HepG2 (cell line): ENCODE measurements around the gene SLC26A2. TPM values are rescaled to one million over a fixed set of nuclear protein-coding genes. Genes with fewer than 3 reads are reported as not detected.

Experiments used
- ATAC-seq: fragments of 200-7000 bp; cut with Tn5 transposase; 3 replicates; pipeline ENCODE4 v1.9.1; 2020; ENCODE audit warnings: mild to moderate bottlenecking, moderate library complexity
- BruUV-seq: library from RNA; stranded (reverse); fragments of 400-500 nt; replicated peaks from 2 replicates; lab custom pipeline; 2021; lab: Mats Ljungman, UMichigan
- CTCF ChIA-PET: fragments of 300-600 bp; formaldehyde crosslinking; extraction: SDS; loops from one replicate; lab custom pipeline; 2021; ENCODE audit warnings: low total read pairs, inconsistent platforms, low intra/inter-chr PET ratio; lab: Yijun Ruan, JAX
- POLR2A ChIA-PET: fragments of 350-600 bp; sonication (Branson Sonifier 250); formaldehyde crosslinking; loops from one replicate; lab custom pipeline; 2020; ENCODE audit warnings: antibody characterized with exemption, inconsistent platforms; lab: Yijun Ruan, JAX
- DNase-seq: peaks from one replicate; pipeline ENCODE4 v3.0.0-alpha.2; 2015; ENCODE audit warnings: low spot score
- FAIRE-seq: peaks from 3 replicates; lab custom pipeline; 2011; peaks lifted over from hg19 to GRCh38; lab: Jason Lieb, UNC
- H2AFZ ChIP-seq: one replicate; pipeline ENCODE4 v1.6.1; 2011; ENCODE audit warnings: low read length, inconsistent platforms
- H3K27ac ChIP-seq: fragments of 300-600 bp; 3 replicates; pipeline ENCODE4 v1.8.0; 2011; ENCODE audit warnings: mixed run types, mild to moderate bottlenecking, mixed read lengths, low read length, inconsistent platforms; ENCODE audit not compliant: insufficient read depth; ENCODE audit errors: extremely low read length
- H3K27me3 ChIP-seq, 2 experiments: fragments of 200-600 bp in 1 of 2; 2 replicates in 1 of 2; 3 replicates in 1 of 2; pipeline versions ENCODE4 v1.6.0 to v1.8.0; 2011; ENCODE audit warnings: low read length in 2 of 2, mild to moderate bottlenecking in 2 of 2, moderate library complexity in 2 of 2, inconsistent platforms in 1 of 2; ENCODE audit not compliant: insufficient read depth in 2 of 2, control insufficient read depth in 1 of 2
- H3K36me3 ChIP-seq, 2 experiments: fragments of 200-600 bp in 1 of 2; replicated peaks in 1 of 2; 2 replicates in 1 of 2; 3 replicates in 1 of 2; pipeline versions ENCODE4 v1.5.1 to v1.8.0; 2011; ENCODE audit warnings: low read length in 2 of 2, inconsistent platforms in 1 of 2; ENCODE audit not compliant: insufficient read depth in 2 of 2, control insufficient read depth in 1 of 2
- H3K4me1 ChIP-seq: 2 replicates; pipeline ENCODE4 v1.5.1; 2012; ENCODE audit warnings: low read length, inconsistent platforms; ENCODE audit not compliant: insufficient read depth
- H3K4me2 ChIP-seq: 2 replicates; pipeline ENCODE4 v1.6.0; 2011; ENCODE audit warnings: low read depth, low read length, inconsistent platforms
- H3K4me3 ChIP-seq, 3 experiments: fragments of 200-600 bp in 1 of 3; sonication (generic), shearing (Covaris generic) in 1 of 3; replicated peaks in 1 of 3; 2 replicates each; pipeline ENCODE4 v1.5.1; 2011 to 2016; ENCODE audit warnings: low read length in 3 of 3, inconsistent platforms in 2 of 3, low read depth in 2 of 3, mild to moderate bottlenecking in 2 of 3, control low read depth in 1 of 3, mixed read lengths in 1 of 3; ENCODE audit not compliant: insufficient read depth in 1 of 3
- H3K79me2 ChIP-seq: one replicate; pipeline ENCODE4 v1.6.1; 2011; ENCODE audit warnings: low read length, inconsistent platforms; ENCODE audit not compliant: insufficient read depth
- H3K9ac ChIP-seq: 2 replicates; pipeline ENCODE4 v1.6.0; 2011; ENCODE audit warnings: mild to moderate bottlenecking, low read depth, low read length, inconsistent platforms; ENCODE audit not compliant: insufficient read depth
- H3K9me3 ChIP-seq: 2 replicates; pipeline ENCODE4 v1.5.1; 2012; ENCODE audit warnings: mild to moderate bottlenecking, low read length
- H4K20me1 ChIP-seq: 2 replicates; pipeline ENCODE4 v1.6.0; 2011; ENCODE audit warnings: inconsistent platforms, mild to moderate bottlenecking, low read length, moderate library complexity; ENCODE audit not compliant: insufficient read depth
- ATF6 ChIP-seq: sonication (generic); formaldehyde crosslinking; conservative IDR thresholded peaks from 2 replicates; pipeline ENCODE4 v1.4.0; 2020; ENCODE audit warnings: missing genetic modification reagents
- KDM3A ChIP-seq: IDR thresholded peaks from 2 replicates; pipeline ENCODE4 v1.6.1; 2018; ENCODE audit warnings: low read depth, missing compliant biosample characterization
- MED13 ChIP-seq: sonication (generic); formaldehyde crosslinking; IDR thresholded peaks from 2 replicates; pipeline ENCODE4 v1.5.0; 2020; ENCODE audit warnings: missing genetic modification reagents
- REXO4 ChIP-seq: sonication (generic); formaldehyde crosslinking; IDR thresholded peaks from 2 replicates; pipeline ENCODE4 v1.8.0; 2022; ENCODE audit warnings: missing genetic modification reagents, mild to moderate bottlenecking, borderline replicate concordance
- SAP130 ChIP-seq: IDR thresholded peaks from 2 replicates; pipeline ENCODE4 v1.6.1; 2016; ENCODE audit warnings: low read depth
- ZBTB49 ChIP-seq: sonication (generic); formaldehyde crosslinking; IDR thresholded peaks from 2 replicates; pipeline ENCODE4 v1.4.0; 2020; ENCODE audit warnings: missing genetic modification reagents, borderline replicate concordance
- ZMYM4 ChIP-seq: sonication (generic); formaldehyde crosslinking; IDR thresholded peaks from 2 replicates; pipeline ENCODE4 v1.8.1; 2023; ENCODE audit warnings: mild to moderate bottlenecking, missing genetic modification reagents
- ZNF225 ChIP-seq: sonication (generic); formaldehyde crosslinking; IDR thresholded peaks from 2 replicates; pipeline ENCODE4 v1.4.0; 2020; ENCODE audit warnings: mild to moderate bottlenecking, missing genetic modification reagents
- ZNF326 ChIP-seq: sonication (generic); formaldehyde crosslinking; IDR thresholded peaks from 2 replicates; pipeline ENCODE4 v1.4.0; 2020; ENCODE audit warnings: missing genetic modification reagents, borderline replicate concordance
- ZNF382 ChIP-seq: sonication (generic); formaldehyde crosslinking; IDR thresholded peaks from 2 replicates; pipeline ENCODE4 v1.5.0; 2020; ENCODE audit warnings: missing genetic modification reagents, mild to moderate bottlenecking, borderline replicate concordance
- ZNF552 ChIP-seq: sonication (generic); formaldehyde crosslinking; IDR thresholded peaks from 2 replicates; pipeline ENCODE4 v1.9.0; 2022; ENCODE audit warnings: missing genetic modification reagents, mild to moderate bottlenecking, borderline replicate concordance
- WGBS: methylation state at CpG from one replicate; pipeline ENCODE4 v1.1.6; 2017; ENCODE audit warnings: low lambda C conversion rate; 5-methylcytosine and 5-hydroxymethylcytosine counted together
- in situ Hi-C: cut with HindIII; loops from 2 replicates; pipeline ENCODE4 v1.10.0; 2017; ENCODE audit warnings: low pct_unique_long_range_greater_than_20kb; ENCODE audit not compliant: extremely low pct_ligation_motif_present
- intact Hi-C: fragments of 100-400 bp; cut with micrococcal nuclease; formaldehyde crosslinking; loops from one replicate; pipeline ENCODE4 v1.10.0; 2022; ENCODE audit not compliant: unreplicated experiment
- polyA plus RNA-seq, 8 experiments: library from polyadenylated mRNA; depleted of rRNA in 3 of 8; stranded (reverse) in 7 of 8; unstranded in 1 of 8; fragments of >200 nt; fragmentation: Illumina TruSeq in 4 of 8; extraction: Trizol in 4 of 8; gene quantifications; 2 replicates each; pipeline versions ENCODE4 v1.2.1 to v1.2.3, GENCODE V29; 2011 to 2016; ENCODE audit warnings: low read depth in 4 of 8, missing spikeins in 1 of 8, mixed read lengths in 1 of 8; ENCODE audit not compliant: insufficient read depth in 1 of 8
- total RNA-seq, 5 experiments: library from RNA; depleted of rRNA; stranded (reverse); fragments of >200 nt; fragmentation: Illumina TruSeq; extraction: Trizol; gene quantifications; 2 replicates each; pipeline ENCODE4 v1.2.3, GENCODE V29; 2016; ENCODE audit warnings: low read depth in 1 of 5

The SLC26A2 gene
- total and polyA plus RNA-seq, 2 of the 13 experiments (the other 11 are each of a cell fraction or from before 2014, with no cell fraction given) = 2.2 to 7.9 TPM

- in situ Hi-C loops (loop anchor here (10.0 kb wide), 1 partner anchor 63 kb away; no protein-coding TSS in a partner anchor), intact Hi-C loops (loop anchor here (1.0 to 2.0 kb wide), 3 partner anchors 19 to 59 kb away; partner anchors contain the start of gene SLC26A2)
- ChIA-PET POLR2A (no interaction called here), CTCF (interaction anchor here (1.8 to 2.1 kb wide), 2 partner anchors 30 to 59 kb away, joined by 10 to 26 read pairs; no protein-coding TSS in a partner anchor)
- Histone ChIP-seq H3K36me3 (no peaks in the 10 kb centered on the region), H2AFZ (no peak overlapping the region), H3K4me3 (no peak overlapping the region; a peak in 1 of 6 replicates), H3K27ac (no peak overlapping the region), H3K79me2 (no peaks in the 10 kb centered on the region), H3K9me3 (no peaks in the 10 kb centered on the region), H4K20me1 (no peaks in the 10 kb centered on the region), H3K9ac (no peak overlapping the region), H3K27me3 (peaks cover 1 to 19% of the 10 kb centered on the region in 2 experiments; a peak in 3 of 5 replicates), H3K4me2 (peak overlapping the region; percentile 65; the same call in 1 of the 2 replicates), H3K4me1 (peaks cover 33% of the 10 kb centered on the region)
- DNase-seq (no peak), FAIRE-seq (peak; percentile 21), ATAC-seq (no peak)
- WGBS = 62% methylated on average over 14 of the region's 14 CpGs
- no TSS peak for BruUV-seq
- no peak for TF ChIP-seq ZMYM4 (CRISPR knock-in tag)
These were observed 28.5 kb upstream of the SLC26A2 start for GRCh38 chr5:149931992-149932436.

GRCh38 chr5:149932445-149933350 is 27.9 kb upstream of the SLC26A2 start:
- ATAC-seq (peak; percentile 95), FAIRE-seq (no peak)
- in situ Hi-C loops = loop anchor here (10.0 kb wide), 1 partner anchor 62 kb away; no protein-coding TSS in a partner anchor
- no peak for TF ChIP-seq ATF6 (CRISPR knock-in tag)
- no peak for TF ChIP-seq ZNF225 (CRISPR knock-in tag)
- peak; percentile 27; the same call in 1 of the 2 replicates for TF ChIP-seq SAP130 (CRISPR knock-in tag)
- no peak for TF ChIP-seq ZNF552 (CRISPR knock-in tag)
- TF ChIP-seq KDM3A (CRISPR knock-in tag) = peak; percentile 44; the same call in 1 of the 2 replicates
- TF ChIP-seq ZNF326 (CRISPR knock-in tag) = no peak
- no peak for TF ChIP-seq ZBTB49 (CRISPR knock-in tag)
- no peak for TF ChIP-seq ZNF382
- TF ChIP-seq MED13 = no peak
- TF ChIP-seq REXO4 (CRISPR knock-in tag) = no peak

More at GRCh38 chr5:149932445-149933350, 27.9 kb upstream of the SLC26A2 start:
- intact Hi-C loops = loop anchor here (1.0 to 2.0 kb wide), 3 partner anchors 18 to 58 kb away; partner anchors contain the start of gene SLC26A2
- ChIA-PET POLR2A (interaction anchor here (0.7 to 0.8 kb wide), 2 partner anchors 18 to 27 kb away, joined by 3 to 4 read pairs; partner anchors contain the start of gene SLC26A2), CTCF (interaction anchor here (1.0 to 2.1 kb wide), 3 partner anchors 18 to 58 kb away, joined by 3 to 26 read pairs (median 10); no protein-coding TSS in a partner anchor)
- Histone ChIP-seq H3K9ac (no peak overlapping the region), H4K20me1 (no peaks in the 10 kb centered on the region), H2AFZ (peak overlapping the region; percentile 60), H3K79me2 (no peaks in the 10 kb centered on the region), H3K4me3 (peak overlapping the region in 2 of 3 experiments; percentile 32; a peak in 3 of 6 replicates), H3K27me3 (peaks cover 1 to 19% of the 10 kb centered on the region in 2 experiments; a peak in 3 of 5 replicates), H3K9me3 (no peaks in the 10 kb centered on the region), H3K4me1 (peaks cover 34% of the 10 kb centered on the region), H3K27ac (no peak overlapping the region), H3K4me2 (peak overlapping the region; percentile 65), H3K36me3 (no peaks in the 10 kb centered on the region)
- DNase-seq = peak; percentile 13
- 15% methylated on average over 25 of the region's 25 CpGs for WGBS
- no TSS peak for BruUV-seq
